T-helper 2 cell (primary cell): ENCODE data around the gene FAM186B.
"Not testable (repeated sequence)": the region's sequence is repeated elsewhere in the genome, so short reads cannot be mapped to it uniquely, and the experiment has no call there.

Source experiments
- DNase-seq, 5 experiments: peaks; one replicate each; pipeline versions ENCODE4 v3.0.0 to v3.0.0-alpha.2; 2012 to 2022
- total RNA-seq, 2 donors: gene quantifications; one replicate each; lab custom pipeline; 2026; lab: John Stamatoyannopoulos, UW

The FAM186B gene, protein sequence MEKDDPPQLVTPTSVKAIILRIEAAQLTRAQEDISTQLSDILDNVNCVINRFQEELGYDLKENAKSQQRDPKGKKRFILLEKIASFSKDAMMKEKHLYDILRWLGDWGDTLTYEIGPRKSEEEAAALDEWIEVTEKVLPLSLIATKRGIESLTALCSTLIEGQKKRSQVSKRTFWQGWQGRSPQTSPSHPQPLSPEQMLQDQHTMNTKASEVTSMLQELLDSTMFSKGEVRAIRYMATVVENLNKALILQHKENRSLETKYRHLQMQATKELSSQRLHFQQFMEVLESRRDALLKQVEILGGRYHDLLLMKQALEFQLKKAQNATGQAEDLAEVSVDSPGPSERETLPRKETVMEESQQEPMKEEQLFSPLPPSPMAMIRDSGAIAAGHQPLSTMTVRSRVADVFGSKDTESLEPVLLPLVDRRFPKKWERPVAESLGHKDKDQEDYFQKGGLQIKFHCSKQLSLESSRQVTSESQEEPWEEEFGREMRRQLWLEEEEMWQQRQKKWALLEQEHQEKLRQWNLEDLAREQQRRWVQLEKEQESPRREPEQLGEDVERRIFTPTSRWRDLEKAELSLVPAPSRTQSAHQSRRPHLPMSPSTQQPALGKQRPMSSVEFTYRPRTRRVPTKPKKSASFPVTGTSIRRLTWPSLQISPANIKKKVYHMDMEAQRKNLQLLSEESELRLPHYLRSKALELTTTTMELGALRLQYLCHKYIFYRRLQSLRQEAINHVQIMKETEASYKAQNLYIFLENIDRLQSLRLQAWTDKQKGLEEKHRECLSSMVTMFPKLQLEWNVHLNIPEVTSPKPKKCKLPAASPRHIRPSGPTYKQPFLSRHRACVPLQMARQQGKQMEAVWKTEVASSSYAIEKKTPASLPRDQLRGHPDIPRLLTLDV
- total RNA-seq: 0 to 0.40 reads per million in 2 donors

DNA sequence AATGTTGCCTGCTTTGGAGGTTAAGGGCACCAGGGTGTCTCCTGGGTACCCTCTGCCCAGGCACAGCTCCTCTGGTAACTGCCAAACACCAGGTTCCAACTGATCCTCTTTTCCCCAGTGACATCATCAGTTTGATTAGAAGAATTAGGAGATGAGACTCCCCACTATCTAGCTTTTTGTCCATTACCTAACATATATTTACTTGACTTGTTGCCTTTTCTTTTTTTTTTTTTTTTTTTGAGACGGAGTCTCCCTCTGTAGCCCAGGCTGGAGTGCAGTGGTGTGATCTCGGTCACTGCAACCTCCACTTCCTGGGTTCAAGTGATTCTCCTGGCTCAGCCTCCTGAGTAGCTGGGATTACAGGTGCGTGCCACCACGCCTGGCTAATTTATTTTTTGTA, at the start of gene FAM186B:
Gene FAM186B (minus strand): TSS at position 101 of the 400 bp plus-strand sequence. CDS start 162 bp downstream, outside the sequence.
- not testable (repeated sequence) for DNase-seq

DNA sequence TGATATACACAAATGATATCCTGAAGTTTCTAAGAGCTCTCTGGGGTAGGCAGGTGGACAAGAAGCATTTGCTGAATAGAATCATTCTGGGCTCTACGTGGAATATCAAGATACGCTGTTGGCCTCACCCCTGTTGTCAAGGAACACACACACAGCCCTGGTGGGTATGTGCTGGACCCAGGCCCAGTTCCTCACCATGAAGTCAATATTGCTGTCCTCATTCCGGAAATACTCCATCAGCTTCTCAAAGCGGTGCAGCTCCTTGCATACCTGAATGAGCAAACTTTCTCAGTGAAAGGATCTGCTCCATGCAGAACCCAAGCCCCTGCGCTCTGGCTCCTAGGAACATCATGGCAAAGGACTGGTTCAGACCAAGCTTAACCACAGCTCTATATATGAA, 49.3 kb upstream of the FAM186B start:
- no peak for DNase-seq

DNA sequence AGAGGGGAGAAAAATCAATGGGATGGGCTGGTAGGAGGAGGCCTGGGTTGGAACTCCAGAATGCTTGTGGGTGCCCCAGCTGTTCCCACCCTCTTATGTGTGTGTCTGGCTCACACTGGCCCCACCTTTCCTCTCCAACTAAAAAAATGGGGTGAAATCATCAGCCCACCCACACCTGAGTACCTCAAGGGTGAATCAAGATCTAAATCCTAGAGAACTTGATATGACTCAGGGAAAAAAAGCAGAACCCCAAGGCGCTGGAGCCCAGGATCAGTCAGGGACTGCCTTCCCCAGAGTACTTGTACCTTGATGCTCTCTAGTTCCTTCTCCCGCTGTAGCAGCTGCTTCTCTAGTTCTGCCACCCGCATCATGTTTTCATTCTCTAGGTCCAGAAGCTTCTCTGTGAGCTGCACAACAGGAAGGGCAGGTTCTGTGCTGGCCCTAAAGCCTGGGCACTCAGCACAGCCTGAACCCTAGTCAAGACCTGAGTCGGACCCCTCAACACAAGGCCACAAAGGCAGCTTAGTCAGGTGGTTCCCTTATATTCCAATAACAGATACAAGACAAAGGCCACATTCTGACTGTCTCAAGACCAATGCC, 47.6 kb upstream of the FAM186B start:
- DNase-seq: no peak

DNA sequence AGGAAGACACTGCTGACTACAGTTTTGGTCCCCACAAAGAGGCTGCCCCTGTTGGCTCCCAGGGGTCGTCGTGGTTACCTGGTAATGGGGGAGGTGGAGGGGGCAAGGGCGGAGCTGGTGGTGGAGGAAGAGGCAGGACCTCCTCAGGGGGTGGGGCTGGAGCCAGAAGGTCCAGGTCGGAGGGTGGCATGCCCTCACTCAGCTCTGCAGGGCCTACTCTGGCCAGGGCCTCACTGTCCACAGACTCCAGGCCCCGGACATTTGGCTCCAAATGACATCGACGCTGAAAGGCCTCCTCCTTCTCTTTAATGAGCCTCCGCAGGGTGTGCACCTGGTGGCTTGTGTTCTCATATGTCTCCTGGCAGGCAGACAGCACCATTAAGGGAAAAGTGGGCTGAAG, 46.4 kb upstream of the FAM186B start:
- no peak for DNase-seq

DNA sequence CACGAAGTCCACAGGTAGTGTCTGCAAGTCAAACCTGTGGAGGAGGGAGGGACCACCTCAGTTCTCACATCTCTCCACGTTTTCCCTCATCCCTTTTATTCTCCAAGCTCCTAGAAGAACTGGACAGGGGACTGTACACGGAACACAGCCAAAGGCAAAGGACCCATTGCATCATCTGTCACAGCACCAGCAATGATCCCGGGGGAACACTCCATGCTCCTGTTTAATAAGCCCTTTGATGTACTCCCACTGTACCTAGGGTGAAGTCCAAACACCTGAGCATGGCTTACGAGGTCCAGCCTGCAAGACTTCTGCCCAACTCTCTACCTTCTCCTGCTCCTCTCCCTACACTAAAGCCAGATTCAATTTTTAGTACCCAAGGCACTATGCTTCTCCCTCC, 44.5 kb upstream of the FAM186B start:
- DNase-seq: no peak

DNA sequence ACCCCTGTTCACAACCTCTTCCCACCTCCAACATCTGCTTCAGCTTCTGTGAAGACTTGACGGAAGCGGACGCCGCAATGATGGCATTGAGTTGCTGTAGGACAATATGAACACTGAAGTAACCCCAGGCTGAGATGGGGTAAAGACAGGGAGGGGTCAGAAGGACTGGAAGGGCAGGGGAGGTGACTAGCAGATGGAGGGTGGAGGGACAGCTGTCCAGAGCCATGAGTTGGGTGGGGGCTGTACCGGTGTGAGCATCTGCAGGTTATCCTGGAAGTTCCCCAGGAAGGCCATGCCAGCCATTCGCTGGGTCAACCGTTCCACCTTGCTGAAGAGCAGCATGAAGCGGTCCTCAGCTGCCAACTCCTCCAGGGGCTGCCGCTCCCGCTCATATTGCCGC, 44.0 kb upstream of the FAM186B start:
- no peak for DNase-seq

DNA sequence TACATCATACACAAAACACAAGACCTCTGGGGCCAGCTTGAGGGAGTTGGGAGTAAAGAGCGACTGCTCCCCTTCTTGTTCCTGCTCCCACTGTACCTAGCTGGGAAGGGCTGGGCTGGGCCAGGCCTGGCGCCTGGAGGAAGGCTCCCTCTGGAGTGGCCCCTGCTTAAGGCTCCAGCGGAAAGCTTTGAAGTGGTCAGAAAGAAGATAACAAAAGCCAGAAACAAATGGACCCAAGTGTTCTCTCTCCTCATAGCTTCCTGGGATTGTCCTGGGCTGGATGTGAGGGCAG, 43.2 kb upstream of the FAM186B start:
- DNase-seq: no peak

DNA sequence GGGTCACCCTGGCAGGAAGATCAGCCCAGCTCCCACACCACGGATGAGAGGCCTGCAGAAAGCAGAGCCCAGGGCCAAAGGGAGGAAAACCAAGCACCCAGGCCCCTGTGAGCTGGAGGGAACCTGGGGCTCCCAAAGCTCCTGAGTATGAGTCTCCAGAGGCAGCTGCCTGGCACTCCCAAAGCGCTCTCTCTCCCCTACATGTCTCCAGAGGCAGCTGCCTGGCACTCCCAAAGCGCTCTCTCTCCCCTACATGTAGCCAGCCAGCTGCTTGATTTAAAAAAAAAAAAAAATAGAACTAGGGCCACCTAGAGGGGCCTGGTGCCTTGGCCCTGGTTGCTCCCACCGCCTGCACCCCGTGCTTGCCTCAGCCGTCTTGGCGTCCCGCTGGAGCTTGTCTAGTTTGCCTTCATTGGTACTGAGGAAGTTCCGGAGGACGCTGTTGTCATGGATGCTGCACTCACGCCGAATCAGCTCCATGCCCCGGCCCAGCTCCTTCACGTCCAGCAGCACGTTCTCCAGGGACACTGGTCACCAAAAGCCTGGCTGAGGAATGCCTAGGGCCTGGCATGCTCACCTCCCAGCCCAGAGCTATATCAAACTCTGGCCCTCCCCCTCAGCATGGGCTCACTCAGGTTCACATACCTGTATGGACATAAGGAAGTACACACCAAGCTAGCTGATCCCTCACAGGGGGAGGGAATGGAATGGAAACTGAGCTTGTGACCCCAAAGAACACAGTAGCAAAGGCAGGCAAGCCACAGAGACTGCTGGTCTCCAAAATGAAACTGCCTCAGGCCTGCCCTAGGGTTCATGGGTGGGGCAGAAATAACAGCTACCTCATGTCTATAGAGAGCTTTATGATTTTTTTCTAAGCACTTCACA, 42.6 kb upstream of the FAM186B start:
- DNase-seq: peak in 1 of 5 experiments; percentile 13

DNA sequence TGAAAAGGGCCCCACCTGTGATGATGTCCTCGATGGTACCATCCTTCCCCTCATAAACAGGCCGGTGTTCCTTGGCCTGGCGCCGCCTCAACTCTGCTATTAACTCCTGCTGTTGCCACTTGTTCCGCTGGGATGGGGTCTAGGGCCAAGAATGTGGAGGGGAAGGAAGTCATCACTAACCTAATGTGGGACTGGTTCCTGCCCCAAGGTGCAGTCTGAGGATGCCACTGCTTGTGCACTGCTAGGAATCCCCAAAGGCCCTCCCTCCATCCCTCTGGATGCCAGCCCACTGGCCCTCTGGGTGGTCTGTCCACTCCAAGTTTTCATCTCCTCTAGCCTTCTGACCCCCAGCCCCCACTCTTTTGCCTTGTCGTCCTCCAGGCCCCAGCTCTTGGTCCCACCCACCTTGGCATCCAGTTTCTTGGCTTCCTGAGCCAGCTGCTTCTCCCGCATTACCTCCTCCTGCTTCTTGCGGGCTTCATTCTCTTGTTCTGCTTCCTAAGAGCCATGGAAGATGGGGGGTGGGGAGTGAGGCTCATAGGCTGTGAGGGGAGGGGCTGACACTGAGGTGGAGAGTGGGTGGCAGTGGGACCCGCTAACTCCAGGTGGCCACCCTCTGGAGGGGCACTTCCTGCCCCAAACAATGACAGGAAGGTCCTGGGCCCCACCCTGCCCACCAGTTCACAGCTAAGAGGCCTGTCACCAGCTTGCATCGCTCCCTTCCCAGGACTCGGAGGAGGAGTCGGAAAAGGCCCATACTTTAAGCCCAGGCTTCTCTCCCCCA, 41.6 kb upstream of the FAM186B start:
- no peak for DNase-seq

DNA sequence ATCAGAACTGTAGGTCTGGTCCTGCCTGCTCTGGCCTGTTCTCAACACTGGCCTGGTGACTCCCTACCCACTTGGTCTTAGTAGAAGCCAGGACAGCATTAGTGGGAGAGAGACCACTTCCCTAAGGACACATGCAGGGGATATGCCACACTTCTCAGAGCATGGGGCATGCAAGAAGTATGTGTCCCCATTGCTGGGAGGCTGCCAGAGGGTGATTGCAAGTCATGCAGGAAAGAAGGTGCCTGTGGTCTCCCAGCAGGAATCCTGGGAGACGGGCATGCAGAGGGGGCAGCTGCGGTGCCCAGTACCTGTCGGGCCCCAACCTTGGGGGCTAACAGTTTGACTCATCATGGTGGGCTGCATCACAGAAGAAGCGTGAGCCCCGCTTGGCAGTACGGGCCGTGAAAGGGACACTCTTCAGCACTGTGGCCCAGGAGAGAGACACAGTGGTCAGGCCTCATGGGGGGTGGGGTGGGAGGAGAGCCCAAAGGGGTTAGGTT, 40.9 kb upstream of the FAM186B start:
- no peak for DNase-seq

DNA sequence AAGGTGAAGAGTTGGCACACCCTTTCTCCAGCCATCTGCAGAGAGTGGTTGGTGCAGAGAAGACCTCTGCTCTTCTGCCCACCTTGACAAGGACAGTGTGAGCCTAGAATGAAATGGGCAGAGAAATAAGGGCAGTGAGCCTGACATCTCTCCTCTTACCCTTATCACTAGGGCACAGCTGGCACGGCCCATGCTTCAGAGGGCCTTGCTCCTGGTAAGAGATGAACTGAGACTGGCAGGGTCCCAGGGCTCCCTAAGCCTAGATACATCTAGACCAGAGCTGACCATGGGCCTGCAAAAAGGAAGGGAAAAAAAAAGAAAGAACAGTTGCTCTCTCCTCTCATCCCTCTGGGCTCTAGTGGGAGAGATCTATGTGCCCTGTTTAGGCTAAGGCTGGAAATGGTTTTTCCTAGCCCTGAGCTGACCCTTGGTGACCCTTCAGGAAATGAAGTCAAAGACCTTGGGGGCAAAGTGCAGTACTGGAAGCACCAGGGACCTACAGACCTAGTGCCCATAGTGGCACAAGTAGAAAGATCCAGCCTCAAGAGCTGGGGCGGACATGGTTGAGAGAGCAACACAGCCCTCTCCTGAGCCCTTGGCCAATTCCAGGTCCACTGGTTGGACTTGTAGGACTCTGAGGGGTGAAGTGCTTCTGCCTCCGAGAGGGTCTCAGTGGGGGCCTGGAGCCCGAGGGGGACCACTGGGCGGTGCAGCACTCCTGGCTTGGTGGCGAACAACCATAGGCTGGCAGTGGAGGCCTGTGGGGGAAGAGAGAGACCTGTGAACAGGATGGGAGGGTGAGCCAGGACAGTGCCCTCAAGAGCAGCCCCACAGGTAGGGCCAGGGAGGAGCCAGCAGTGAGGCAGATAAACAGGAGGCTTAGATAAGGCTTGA, 40.0 kb upstream of the FAM186B start:
- no peak for DNase-seq

DNA sequence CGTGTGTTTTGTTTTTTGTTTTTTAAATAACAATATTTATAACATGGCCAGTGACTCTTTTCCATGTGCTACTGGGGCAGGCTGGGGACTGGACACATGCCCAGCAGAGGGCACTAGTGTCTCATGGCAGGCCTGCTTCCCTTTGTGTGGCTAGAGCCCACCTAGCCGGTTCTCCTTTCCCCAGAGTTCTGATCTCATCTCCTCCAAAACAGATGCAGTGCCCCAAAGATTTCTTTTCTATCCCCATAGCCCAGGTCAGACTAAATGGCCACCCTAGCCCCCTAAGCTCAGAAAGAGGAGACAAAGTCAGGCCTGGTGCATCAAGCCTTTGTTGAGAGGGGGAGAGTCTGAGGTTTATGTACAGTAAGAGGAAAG, 39.2 kb upstream of the FAM186B start:
- DNase-seq: peak; percentile 51 to 80 (median 69)

DNA sequence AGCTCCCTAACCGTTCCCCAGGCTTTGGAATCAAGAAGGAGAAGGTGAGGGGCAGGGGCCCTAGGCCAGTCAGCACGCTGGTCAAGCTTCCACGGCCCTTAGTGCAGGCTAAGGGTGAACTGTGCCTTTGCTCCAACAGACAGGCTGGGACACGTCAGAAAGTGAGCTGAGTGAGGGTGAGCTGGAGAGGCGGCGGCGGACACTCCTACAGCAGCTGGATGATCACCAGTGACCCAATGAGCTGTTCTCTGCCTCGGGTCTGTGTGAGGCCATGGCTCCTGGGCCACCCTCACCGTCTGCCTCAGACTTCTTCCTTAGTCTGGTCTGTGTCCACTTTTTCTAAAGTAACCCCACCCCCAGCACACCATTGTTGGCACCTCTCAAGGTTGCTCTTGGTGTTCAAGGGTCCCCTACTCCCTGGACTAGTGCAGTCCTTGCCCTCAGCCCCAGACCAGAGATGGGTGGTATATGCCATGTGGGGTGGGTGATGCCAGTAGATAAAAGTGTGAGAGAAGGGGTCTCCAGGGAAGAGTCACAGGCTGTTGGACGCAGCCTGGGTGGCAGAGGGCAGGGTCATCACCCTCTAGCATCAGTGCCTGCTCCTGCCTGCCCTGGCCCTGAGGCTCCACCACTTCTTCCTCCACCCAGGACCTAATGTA, 38.7 kb upstream of the FAM186B start:
- no peak for DNase-seq

DNA sequence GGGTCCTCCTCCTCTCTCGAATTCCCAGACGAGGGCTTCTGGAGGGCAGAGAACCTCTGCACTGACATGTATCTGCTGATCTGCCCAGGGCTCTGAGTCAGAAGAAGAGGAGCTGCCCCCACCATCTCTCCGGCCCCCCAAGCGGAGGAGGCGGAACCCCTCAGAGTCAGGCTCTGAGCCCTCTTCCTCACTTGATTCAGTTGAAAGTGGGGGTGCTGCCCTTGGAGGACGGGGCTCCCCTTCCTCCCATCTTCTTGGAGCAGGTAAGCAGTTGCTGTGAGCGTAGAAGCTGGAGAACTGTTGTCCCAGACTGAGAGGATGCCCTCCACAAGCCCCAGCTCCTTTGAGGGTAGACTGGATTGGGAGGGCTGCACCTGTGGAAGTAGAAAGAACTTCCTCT, 37.7 kb upstream of the FAM186B start:
- no peak for DNase-seq

DNA sequence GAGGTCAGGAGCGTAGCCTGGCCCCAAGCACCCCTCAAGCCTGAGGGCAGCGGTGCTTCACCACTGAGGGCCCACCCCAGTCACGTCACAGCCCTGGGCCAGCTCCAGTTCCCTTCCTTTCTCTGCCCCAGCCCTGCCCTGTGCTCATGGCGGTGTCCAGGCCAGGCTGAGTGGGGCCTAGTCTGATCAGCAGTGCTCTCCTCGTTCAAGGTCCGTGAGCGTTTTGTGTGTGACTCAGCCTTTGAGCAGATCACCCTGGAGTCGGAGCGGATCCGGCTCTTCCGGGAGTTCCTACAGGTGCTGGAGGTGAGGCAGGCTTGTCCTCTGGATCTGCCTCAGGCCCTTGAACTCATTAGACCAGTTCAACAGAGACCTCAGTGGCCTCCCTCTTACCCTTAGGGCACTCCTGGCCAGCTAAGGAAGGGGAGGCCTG, 36.9 kb upstream of the FAM186B start:
- DNase-seq: no peak

DNA sequence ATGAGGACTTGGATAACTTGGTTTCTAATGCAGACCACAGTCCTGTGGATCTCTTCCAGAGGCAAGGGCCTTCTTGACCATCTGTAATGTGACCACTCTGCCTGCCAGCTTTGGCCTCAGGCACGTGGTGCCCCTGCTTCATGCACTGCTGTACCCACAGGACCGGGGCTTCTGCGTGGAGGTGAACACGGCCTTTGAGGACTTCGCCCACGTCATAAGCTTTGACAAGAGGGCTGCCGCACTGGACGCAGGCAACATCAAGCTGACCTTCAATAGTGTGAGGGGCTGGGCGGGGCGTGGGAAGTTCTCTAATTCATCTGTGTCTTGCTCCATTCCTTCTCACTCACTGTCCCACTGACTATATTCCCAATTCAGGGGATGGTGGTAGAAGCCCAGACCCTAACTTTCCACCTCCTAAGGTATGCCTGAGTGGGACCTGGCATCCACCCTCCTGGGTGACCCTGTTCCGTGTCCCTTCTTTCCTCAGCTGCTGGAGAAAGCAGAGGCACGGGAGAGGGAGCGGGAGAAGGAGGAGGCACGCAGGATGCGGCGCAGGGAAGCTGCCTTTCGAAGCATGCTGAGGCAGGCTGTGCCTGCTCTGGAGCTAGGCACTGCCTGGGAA, 36.4 kb upstream of the FAM186B start:
- DNase-seq: no peak

DNA sequence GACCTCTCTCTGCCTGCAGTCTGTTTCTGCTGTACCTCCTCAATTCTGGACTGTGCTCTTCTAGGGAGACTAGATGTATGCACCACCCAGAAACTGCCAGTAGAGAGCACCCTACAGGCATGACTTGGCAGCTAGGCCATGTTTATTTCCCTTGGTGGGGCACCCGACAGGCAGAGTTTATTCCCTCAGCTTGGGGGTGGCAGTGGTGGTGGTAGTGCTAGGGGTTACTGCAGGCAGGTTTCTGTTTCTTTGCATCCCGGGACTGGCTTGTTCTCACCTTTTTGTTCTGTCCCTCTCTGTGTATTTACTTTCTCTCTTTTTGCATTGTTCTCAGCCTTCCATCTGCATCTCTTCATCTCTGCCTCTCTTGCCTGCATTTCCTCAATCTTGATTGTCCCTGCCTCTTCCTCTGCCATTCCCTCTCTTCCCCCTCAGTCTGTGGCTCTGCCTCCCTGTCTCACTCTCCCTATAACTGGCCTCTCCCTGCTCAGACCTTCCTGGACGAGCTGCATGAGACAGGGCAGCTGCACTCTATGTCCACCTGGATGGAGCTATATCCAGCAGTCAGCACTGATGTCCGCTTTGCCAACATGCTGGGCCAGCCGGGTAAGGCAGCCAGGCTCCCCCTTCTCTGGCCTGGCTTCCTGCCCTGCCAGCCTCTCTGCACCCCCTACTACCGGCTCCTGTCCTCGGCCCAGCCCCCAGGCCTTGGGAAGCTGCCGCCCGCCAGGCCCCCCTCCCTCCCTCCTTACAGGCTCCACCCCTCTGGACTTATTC, 31.7 kb upstream of the FAM186B start:
- DNase-seq: peak in 4 of 5 experiments; percentile 19 to 78 (median 33)

DNA sequence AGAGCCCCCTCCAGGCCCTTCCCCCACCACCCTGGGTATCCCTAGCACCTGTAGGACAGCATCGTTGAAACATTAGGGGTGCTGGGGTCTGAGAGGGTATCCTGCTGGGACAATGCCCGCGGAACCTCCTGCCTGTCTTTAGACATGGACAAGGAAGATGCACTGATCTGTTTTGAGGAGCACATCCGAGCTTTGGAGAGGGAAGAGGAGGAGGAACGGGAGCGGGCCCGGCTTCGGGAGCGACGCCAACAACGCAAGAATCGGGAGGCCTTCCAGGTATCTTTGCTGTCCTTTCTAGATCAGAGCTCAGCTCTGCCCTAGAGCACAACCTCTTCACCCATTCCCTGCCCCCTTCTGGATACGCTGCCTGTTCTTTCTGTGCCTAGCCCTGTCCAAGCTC, 31.1 kb upstream of the FAM186B start:
- no peak for DNase-seq
